GM18951 (cell line): ENCODE measurements around the gene ANKIB1.

Source experiments
- POLR2A ChIP-seq: IDR thresholded peaks from 4 replicates; pipeline ENCODE4 v1.6.1; 2011; ENCODE audit warnings: mild to moderate bottlenecking; ENCODE audit not compliant: insufficient read length, insufficient read depth; ENCODE audit errors: extremely low read depth
- in situ Hi-C: fragments of 300-500 bp; cut with MboI; formaldehyde crosslinking; loops from one replicate; pipeline ENCODE4 v1.12.0; 2022; ENCODE audit warnings: low sequenced_read_pairs, mixed read lengths, inconsistent platforms; ENCODE audit not compliant: unreplicated experiment

The ANKIB1 gene

GRCh38 chr7:92282221-92282814, 36.5 kb downstream of the ANKIB1 start:
- TF ChIP-seq POLR2A, result no peak
- in situ Hi-C loops, result no loop called here

- in situ Hi-C loops, result no loop called here
Observed at GRCh38 chr7:92282930-92283329, 37.2 kb downstream of the ANKIB1 start.

GRCh38 chr7:92289321-92289720, 43.5 kb downstream of the ANKIB1 start:
- in situ Hi-C loops, result no loop called here
- TF ChIP-seq POLR2A, result no peak

More at GRCh38 chr7:92282930-92283329, 37.2 kb downstream of the ANKIB1 start:
- TF ChIP-seq POLR2A, result no peak

- no peak for TF ChIP-seq POLR2A
Observed at GRCh38 chr7:92292981-92293380, 47.2 kb downstream of the ANKIB1 start.

GRCh38 chr7:92293896-92294590, 48.3 kb downstream of the ANKIB1 start:
- in situ Hi-C loops, result no loop called here
- TF ChIP-seq POLR2A, result no peak

More at GRCh38 chr7:92292981-92293380, 47.2 kb downstream of the ANKIB1 start:
- in situ Hi-C loops, result no loop called here

GRCh38 chr7:92295391-92295790, 49.6 kb downstream of the ANKIB1 start:
- in situ Hi-C loops, result no loop called here
- no peak for TF ChIP-seq POLR2A

- no peak for TF ChIP-seq POLR2A
- in situ Hi-C loops, result no loop called here
Observed at GRCh38 chr7:92296235-92296634, 50.5 kb downstream of the ANKIB1 start.

GRCh38 chr7:92296880-92297445, 51.2 kb downstream of the ANKIB1 start:
- TF ChIP-seq POLR2A, result no peak
- in situ Hi-C loops, result no loop called here

GRCh38 chr7:92297736-92298135, 52.0 kb downstream of the ANKIB1 start:
- in situ Hi-C loops, result no loop called here
- no peak for TF ChIP-seq POLR2A

- in situ Hi-C loops, result no loop called here
- TF ChIP-seq POLR2A, result no peak
Observed at GRCh38 chr7:92303761-92304160, 58.0 kb downstream of the ANKIB1 start.

GRCh38 chr7:92304406-92304893, 58.7 kb downstream of the ANKIB1 start:
- TF ChIP-seq POLR2A, result no peak
- in situ Hi-C loops, result no loop called here

- no peak for TF ChIP-seq POLR2A
- in situ Hi-C loops, result no loop called here
Observed at GRCh38 chr7:92306153-92306552, 60.4 kb downstream of the ANKIB1 start.

GRCh38 chr7:92313055-92313454, 67.3 kb downstream of the ANKIB1 start:
- in situ Hi-C loops, result no loop called here
- TF ChIP-seq POLR2A, result no peak

GRCh38 chr7:92319243-92319642, 73.5 kb downstream of the ANKIB1 start:
- in situ Hi-C loops, result no loop called here

More at GRCh38 chr7:92319243-92319642, 73.5 kb downstream of the ANKIB1 start:
- no peak for TF ChIP-seq POLR2A
